H9 (cell line): ENCODE data around the gene SLC51B. TPM values are rescaled to one million over a fixed set of nuclear protein-coding genes. Genes with fewer than 3 reads are reported as not detected.

ENCODE experiments used
- DNase-seq: peaks from one replicate; pipeline ENCODE4 v3.0.0-alpha.2; 2017
- H2AFZ ChIP-seq: one replicate; pipeline ENCODE4 v1.6.1; 2013; ENCODE audit warnings: mild to moderate bottlenecking, low read length, control low read depth, moderate library complexity
- H2AK5ac ChIP-seq: 2 replicates; pipeline ENCODE4 v1.6.1; 2013; ENCODE audit warnings: low read length, control low read depth, mixed read lengths; ENCODE audit not compliant: insufficient read length
- H2BK120ac ChIP-seq: one replicate; pipeline ENCODE4 v1.6.1; 2013; ENCODE audit warnings: low read depth, mild to moderate bottlenecking, low read length, control low read depth, inconsistent platforms; ENCODE audit not compliant: poor library complexity, severe bottlenecking
- H2BK12ac ChIP-seq: 2 replicates; pipeline ENCODE4 v1.6.1; 2013; ENCODE audit warnings: low read length, control low read depth, mixed read lengths, low read depth; ENCODE audit not compliant: insufficient read length
- H2BK15ac ChIP-seq: 2 replicates; pipeline ENCODE4 v1.6.1; 2013; ENCODE audit warnings: low read depth, low read length, control low read depth
- H2BK20ac ChIP-seq: one replicate; pipeline ENCODE4 v1.6.1; 2013; ENCODE audit warnings: low read depth, mild to moderate bottlenecking, low read length, control low read depth, inconsistent platforms; ENCODE audit not compliant: poor library complexity, severe bottlenecking
- H2BK5ac ChIP-seq: 2 replicates; pipeline ENCODE4 v1.6.1; 2013; ENCODE audit warnings: low read length, control low read depth, mixed read lengths; ENCODE audit not compliant: insufficient read length
- H3K14ac ChIP-seq: 2 replicates; pipeline ENCODE4 v1.6.1; 2013; ENCODE audit warnings: low read length, control low read depth; ENCODE audit not compliant: insufficient read depth
- H3K18ac ChIP-seq: 2 replicates; pipeline ENCODE4 v1.6.1; 2013; ENCODE audit warnings: low read depth, mild to moderate bottlenecking, mixed read lengths, low read length, control low read depth; ENCODE audit not compliant: insufficient read length
- H3K23ac ChIP-seq: 2 replicates; pipeline ENCODE4 v1.6.1; 2013; ENCODE audit warnings: low read length, control low read depth, mixed read lengths, low read depth; ENCODE audit not compliant: insufficient read length
- H3K23me2 ChIP-seq: 2 replicates; pipeline ENCODE4 v1.6.1; 2013; ENCODE audit warnings: low read depth, mild to moderate bottlenecking, mixed read lengths, low read length, control low read depth; ENCODE audit not compliant: insufficient read length, poor library complexity, severe bottlenecking
- H3K27ac ChIP-seq: 2 replicates; pipeline ENCODE4 v1.5.1; 2013; ENCODE audit warnings: low read length, control low read depth, mixed read lengths, low read depth; ENCODE audit not compliant: insufficient read length
- H3K27me3 ChIP-seq: 2 replicates; pipeline ENCODE4 v1.6.1; 2013; ENCODE audit warnings: low read length, control low read depth, inconsistent platforms; ENCODE audit not compliant: insufficient read depth
- H3K4ac ChIP-seq: 2 replicates; pipeline ENCODE4 v1.6.1; 2013; ENCODE audit warnings: low read depth, mild to moderate bottlenecking, control low read depth, inconsistent platforms, low read length, moderate library complexity
- H3K4me1 ChIP-seq: 2 replicates; pipeline ENCODE4 v1.6.1; 2013; ENCODE audit warnings: low read length, control low read depth, inconsistent platforms; ENCODE audit not compliant: insufficient read depth
- H3K4me2 ChIP-seq: 2 replicates; pipeline ENCODE4 v1.6.1; 2013; ENCODE audit warnings: low read length, control low read depth, mixed read lengths; ENCODE audit not compliant: insufficient read length, insufficient read depth
- H3K56ac ChIP-seq: 2 replicates; pipeline ENCODE4 v1.6.1; 2013; ENCODE audit warnings: low read depth, mild to moderate bottlenecking, mixed read lengths, low read length, control low read depth; ENCODE audit not compliant: insufficient read length
- H3K79me1 ChIP-seq: 2 replicates; pipeline ENCODE4 v1.6.1; 2013; ENCODE audit warnings: low read depth, mild to moderate bottlenecking, moderate library complexity, low read length, control low read depth, inconsistent platforms; ENCODE audit not compliant: insufficient read depth, poor library complexity, severe bottlenecking
- H3K79me2 ChIP-seq: 2 replicates; pipeline ENCODE4 v1.6.1; 2013; ENCODE audit warnings: low read length, control low read depth, inconsistent platforms; ENCODE audit not compliant: insufficient read depth
- H3K9ac ChIP-seq: 2 replicates; pipeline ENCODE4 v1.6.1; 2013; ENCODE audit warnings: low read length, control low read depth, mixed read lengths; ENCODE audit not compliant: insufficient read length; ENCODE audit errors: extremely low read depth
- H3K9me3 ChIP-seq: one replicate; pipeline ENCODE4 v1.6.1; 2013; ENCODE audit warnings: low read depth, low read length, inconsistent platforms; ENCODE audit not compliant: control insufficient read depth
- H3T11ph ChIP-seq: one replicate; pipeline ENCODE4 v1.6.1; 2013; ENCODE audit warnings: mild to moderate bottlenecking, low read length, control low read depth, inconsistent platforms
- H4K20me1 ChIP-seq: one replicate; pipeline ENCODE4 v1.6.1; 2013; ENCODE audit not compliant: control insufficient read depth, insufficient read length, insufficient read depth
- H4K5ac ChIP-seq: 2 replicates; pipeline ENCODE4 v1.6.1; 2013; ENCODE audit warnings: low read depth, mild to moderate bottlenecking, mixed read lengths, low read length, control low read depth; ENCODE audit not compliant: insufficient read length
- H4K8ac ChIP-seq: replicated peaks from 2 replicates; pipeline ENCODE4 v1.6.1; 2013; ENCODE audit warnings: low read length, control low read depth, mixed read lengths, low read depth; ENCODE audit not compliant: insufficient read length
- H4K91ac ChIP-seq: 2 replicates; pipeline ENCODE4 v1.6.1; 2013; ENCODE audit warnings: low read depth, mild to moderate bottlenecking, moderate library complexity, mixed read lengths, low read length, control low read depth; ENCODE audit not compliant: insufficient read length
- H3K27ac Mint-ChIP-seq, 3 experiments: 2 replicates in 2 of 3; 3 replicates in 1 of 3; pipeline ENCODE4 v1.8.0; 2020 to 2021; ENCODE audit warnings: mixed read lengths in 3 of 3, mild to moderate bottlenecking in 1 of 3, moderate library complexity in 1 of 3
- H3K27me3 Mint-ChIP-seq: 2 replicates; pipeline ENCODE4 v1.8.0; 2021; ENCODE audit warnings: low read depth, mild to moderate bottlenecking, moderate library complexity, mixed read lengths
- H3K36me3 Mint-ChIP-seq, 3 experiments: 2 replicates in 2 of 3; 3 replicates in 1 of 3; pipeline ENCODE4 v1.8.0; 2020 to 2021; ENCODE audit warnings: low read depth in 3 of 3, mixed read lengths in 3 of 3; ENCODE audit not compliant: insufficient read depth in 1 of 3
- H3K4me1 Mint-ChIP-seq, 2 experiments: 2 replicates each; pipeline ENCODE4 v1.8.0; 2020; ENCODE audit warnings: mixed read lengths in 2 of 2
- H3K4me3 Mint-ChIP-seq, 2 experiments: 2 replicates in 1 of 2; 3 replicates in 1 of 2; pipeline ENCODE4 v1.8.0; 2020 to 2021; ENCODE audit warnings: mild to moderate bottlenecking in 2 of 2, mixed read lengths in 2 of 2, moderate library complexity in 1 of 2
- H3K9me3 Mint-ChIP-seq, 2 experiments: 2 replicates in 1 of 2; 3 replicates in 1 of 2; pipeline ENCODE4 v1.8.0; 2020; ENCODE audit warnings: mild to moderate bottlenecking in 2 of 2, mixed read lengths in 2 of 2, moderate library complexity in 1 of 2
- CTCF ChIP-seq: fragments of 200-600 bp; sonication (generic); conservative IDR thresholded peaks from 3 replicates; pipeline ENCODE4 v1.8.0; 2021; ENCODE audit warnings: antibody characterized with exemption, mild to moderate bottlenecking
- WGBS: extraction: QIAGEN DNeasy Blood & Tissue Kit; methylation state at CpG from one replicate; pipeline ENCODE4 v1.1.7; 2013; ENCODE audit warnings: missing lambda C conversion rate, low lambda C conversion rate, mixed read lengths; ENCODE audit not compliant: insufficient read length; ENCODE audit errors: extremely low coverage; 5-methylcytosine and 5-hydroxymethylcytosine counted together
- total RNA-seq: library from RNA; stranded (reverse); gene quantifications from 2 replicates; pipeline ENCODE4 v1.2.1, GENCODE V29; 2021

SLC51B gene
- total RNA-seq, 1 experiment from 2014 or later = not detected

- Mint-ChIP-seq H3K36me3 (peaks cover 0 to 5% (median 5%) of the 10 kb centered on the region in 3 experiments; a peak in 3 of 7 replicates), H3K4me3 (no peak overlapping the region)
These were observed 16.9 kb downstream of the SLC51B start for GRCh38 chr15:65062061-65062460.

More at GRCh38 chr15:65062061-65062460, 16.9 kb downstream of the SLC51B start:
- Histone ChIP-seq H4K8ac (no peak overlapping the region), H2AFZ (no peak overlapping the region), H3K4me2 (no peak overlapping the region), H3K18ac (no peak overlapping the region), H2BK5ac (no peak overlapping the region), H2BK120ac (no peak overlapping the region), H3K56ac (no peak overlapping the region), H2AK5ac (no peak overlapping the region), H3K79me2 (no peaks in the 10 kb centered on the region), H3K27me3 (no peaks in the 10 kb centered on the region), H2BK12ac (no peak overlapping the region), H2BK15ac (no peak overlapping the region), H3T11ph (no peak overlapping the region), H4K5ac (no peak overlapping the region), H3K14ac (no peak overlapping the region), H3K9me3 (no peaks in the 10 kb centered on the region), H3K9ac (no peak overlapping the region), H3K27ac (no peak overlapping the region), H3K4ac (no peak overlapping the region), H4K20me1 (no peaks in the 10 kb centered on the region), H2BK20ac (no peak overlapping the region), H4K91ac (no peak overlapping the region), H3K23me2 (peaks cover 4% of the 10 kb centered on the region), H3K23ac (no peak overlapping the region), H3K79me1 (no peaks in the 10 kb centered on the region), H3K4me1 (peaks cover 5% of the 10 kb centered on the region)
- Mint-ChIP-seq H3K27ac (peak overlapping the region in 1 of 3 experiments; percentile 59; a peak in 1 of 7 replicates), H3K27me3 (no peaks in the 10 kb centered on the region), H3K4me1 (peaks cover 18 to 20% of the 10 kb centered on the region in 2 experiments), H3K9me3 (no peaks in the 10 kb centered on the region)
- no CpG with 5 or more reads among the region's 5 CpGs for WGBS
- no peak for DNase-seq
- TF ChIP-seq CTCF = no peak
